HG02798 (cell line): ENCODE results near the gene CLTB.
"Not testable (repeated sequence)": the region's sequence is repeated elsewhere in the genome, so short reads cannot be mapped to it uniquely, and the experiment has no call there.

Source experiments
- ATAC-seq: cut with Tn5 transposase; IDR thresholded peaks from one replicate; pipeline ENCODE4 v1.9.1; 2021; ENCODE audit warnings: mild to moderate bottlenecking; ENCODE audit not compliant: unreplicated experiment, poor library complexity

The CLTB gene

GRCh38 chr5:176415952-176416924, at the start of gene CLTB:
TSS of gene CLTB (minus strand) at chr5:176416539. CDS start at chr5:176416363, 176 bp downstream.
- ATAC-seq: peak; percentile 95

GRCh38 chr5:176463113-176463764, 46.9 kb upstream of the CLTB start:
- ATAC-seq: no peak

GRCh38 chr5:176461349-176461748, 45.0 kb upstream of the CLTB start:
- ATAC-seq: no peak

GRCh38 chr5:176458904-176459561, 42.7 kb upstream of the CLTB start:
- no peak for ATAC-seq

- ATAC-seq: no peak
Measured at GRCh38 chr5:176454724-176455394, 38.5 kb upstream of the CLTB start.

GRCh38 chr5:176450077-176450476, 33.7 kb upstream of the CLTB start:
- ATAC-seq: no peak

GRCh38 chr5:176447978-176448608, 31.8 kb upstream of the CLTB start, which contains the start of gene FAF2:
TSS of gene FAF2 (plus strand) at chr5:176448385. CDS start at chr5:176448408, 23 bp downstream.
- ATAC-seq: peak; percentile 95

GRCh38 chr5:176447591-176447977, 31.2 kb upstream of the CLTB start:
- ATAC-seq: peak; percentile 22

- no peak for ATAC-seq
Measured at GRCh38 chr5:176446884-176447590, 30.7 kb upstream of the CLTB start.

- ATAC-seq: no peak
Measured at GRCh38 chr5:176446028-176446665, 29.8 kb upstream of the CLTB start.

- no peak for ATAC-seq
Measured at GRCh38 chr5:176444742-176445141, 28.4 kb upstream of the CLTB start.

GRCh38 chr5:176442911-176443310, 26.6 kb upstream of the CLTB start:
- ATAC-seq: not testable (repeated sequence)

- no peak for ATAC-seq
Measured at GRCh38 chr5:176441921-176442323, 25.6 kb upstream of the CLTB start.

GRCh38 chr5:176440927-176441706, 24.8 kb upstream of the CLTB start:
- ATAC-seq: no peak

GRCh38 chr5:176438959-176439757, 22.8 kb upstream of the CLTB start:
- ATAC-seq: no peak

GRCh38 chr5:176436656-176437055, 20.3 kb upstream of the CLTB start:
- no peak for ATAC-seq

- no peak for ATAC-seq
Measured at GRCh38 chr5:176432707-176433106, 16.4 kb upstream of the CLTB start.
